ENCODE results near the gene PRKCH.

Gene PRKCH

GRCh38 chr14:61573748-61574513, 252.6 kb downstream of the PRKCH start:
- DNase-seq, result no peak

- DNase-seq, result no peak
Measured at GRCh38 chr14:61574514-61574807, 253.1 kb downstream of the PRKCH start.

- no peak for DNase-seq
Measured at GRCh38 chr14:61575126-61575525, 253.7 kb downstream of the PRKCH start.

- DNase-seq, result no peak
Measured at GRCh38 chr14:61575551-61576150, 254.3 kb downstream of the PRKCH start.

GRCh38 chr14:61577506-61577931, 256.1 kb downstream of the PRKCH start:
- DNase-seq, result no peak

- no peak for DNase-seq
Measured at GRCh38 chr14:61578745-61579144, 257.4 kb downstream of the PRKCH start.

- DNase-seq, result no peak
Measured at GRCh38 chr14:61581340-61581739, 260.0 kb downstream of the PRKCH start.

- DNase-seq, result no peak
Measured at GRCh38 chr14:61581955-61582615, 260.7 kb downstream of the PRKCH start.

GRCh38 chr14:61582815-61583214, 261.4 kb downstream of the PRKCH start:
- DNase-seq, result no peak

GRCh38 chr14:61584331-61584741, 263.0 kb downstream of the PRKCH start:
- no peak for DNase-seq

- no peak for DNase-seq
Measured at GRCh38 chr14:61585598-61586543, 264.5 kb downstream of the PRKCH start.

- DNase-seq, result no peak
Measured at GRCh38 chr14:61586544-61587055, 265.2 kb downstream of the PRKCH start.

- DNase-seq, result no peak
Measured at GRCh38 chr14:61587081-61587713, 265.8 kb downstream of the PRKCH start.

- no peak for DNase-seq
Measured at GRCh38 chr14:61588419-61588901, 267.1 kb downstream of the PRKCH start.

- DNase-seq, result no peak
Measured at GRCh38 chr14:61589691-61590581, 268.6 kb downstream of the PRKCH start.

GRCh38 chr14:61591862-61592261, 270.5 kb downstream of the PRKCH start:
- DNase-seq, result no peak

GRCh38 chr14:61593330-61593729, 272.0 kb downstream of the PRKCH start:
- DNase-seq, result no peak

GRCh38 chr14:61596990-61597389, 275.6 kb downstream of the PRKCH start:
- DNase-seq, result no peak

GRCh38 chr14:61598980-61599379, 277.6 kb downstream of the PRKCH start:
- no peak for DNase-seq

- DNase-seq, result no peak
Measured at GRCh38 chr14:61599942-61600341, 278.6 kb downstream of the PRKCH start.
